Ovary (tissue), 3 donors: ENCODE measurements around the gene PRC1.

ENCODE experiments used
- CTCF ChIP-seq, 3 donors: fragments of 450-650 bp in 2 of 3; fragments of 200-600 bp in 1 of 3; IDR thresholded peaks; one replicate each; pipeline versions ENCODE4 v1.5.1 to v1.8.0; 2016 to 2022; ENCODE audit warnings: antibody characterized with exemption in 3 of 3, mild to moderate bottlenecking in 1 of 3
- EP300 ChIP-seq: sonication (generic); formaldehyde crosslinking; IDR thresholded peaks from one replicate; pipeline ENCODE4 v1.6.1; 2017; ENCODE audit warnings: antibody characterized with exemption
- POLR2A ChIP-seq: fragments of 450-650 bp; IDR thresholded peaks from one replicate; pipeline ENCODE4 v1.6.1; 2017; ENCODE audit warnings: antibody characterized with exemption, mild to moderate bottlenecking, moderate library complexity
- donor health status: DM: no; HTN: no; CAD: no.

DNA sequence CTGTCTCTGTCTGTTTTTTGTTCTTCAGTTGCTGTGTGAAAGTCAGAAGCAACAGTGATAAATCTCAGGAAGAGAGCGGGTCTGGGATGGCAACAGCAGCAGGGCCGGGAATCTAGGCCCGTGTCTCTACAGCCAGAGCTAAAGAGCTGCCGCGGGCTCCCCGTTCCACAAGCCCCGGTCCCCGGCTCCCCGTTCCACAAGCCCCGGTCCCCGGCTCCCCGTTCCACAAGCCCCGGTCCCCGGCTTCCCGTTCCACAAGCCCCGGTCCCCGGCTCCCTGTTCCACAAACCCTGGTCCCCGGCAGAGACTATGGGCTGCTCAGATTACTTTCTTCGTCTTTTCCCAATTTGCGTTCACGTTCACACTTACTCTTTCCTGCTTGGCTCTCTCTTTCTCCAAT, 20.1 kb downstream of the PRC1 start:
- no peak for TF ChIP-seq CTCF (IDR thresholded peaks at IDR 0.05)
- TF ChIP-seq POLR2A: no peak
- TF ChIP-seq EP300: no peak
